Right forelimb (tissue), 1 donor: ENCODE results near the gene DEXI.

Experiments used
- DNase-seq: peaks from one replicate; pipeline ENCODE4 v3.0.0-alpha.2; 2018

Gene DEXI

DNA sequence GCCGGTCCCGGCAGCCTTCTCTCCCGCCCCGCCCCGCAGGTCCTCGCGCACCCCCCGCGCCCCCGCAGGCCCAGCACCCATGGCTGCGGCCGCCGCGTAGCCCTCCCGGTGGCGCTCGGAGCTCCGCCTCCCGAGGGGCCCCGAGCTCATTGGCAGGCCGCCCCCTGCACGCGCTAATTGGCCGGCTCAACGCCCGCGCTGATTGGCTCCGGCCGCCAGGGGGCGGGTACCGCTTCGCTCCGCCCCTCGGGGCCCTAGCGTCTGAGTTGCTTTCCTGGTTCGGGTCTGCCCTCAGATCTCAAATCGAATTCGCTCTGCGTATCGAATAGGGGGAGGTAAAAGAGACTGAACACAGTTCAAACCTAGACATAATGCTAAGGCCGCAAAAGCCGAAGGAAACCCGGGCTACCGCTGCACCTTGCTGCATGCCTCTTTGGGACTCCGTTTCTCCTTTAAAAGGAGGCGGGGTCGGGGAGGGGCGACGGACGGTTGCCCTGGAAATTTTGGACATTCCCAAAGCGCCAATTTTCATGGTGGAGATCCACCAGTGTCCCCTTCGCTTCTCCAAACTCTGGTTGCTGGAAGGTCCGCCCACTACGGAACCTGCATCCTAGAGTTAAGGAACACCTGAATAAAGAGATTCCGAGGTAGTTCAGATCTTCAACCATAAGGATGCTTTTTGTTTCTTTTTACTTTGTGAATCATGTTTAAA is at the start of gene DEXI:
TSS of gene DEXI (minus strand) at position 117 of the 712 bp plus-strand sequence. CDS start 463 bp downstream, outside the sequence.
- peak; percentile 94 for DNase-seq

DNA sequence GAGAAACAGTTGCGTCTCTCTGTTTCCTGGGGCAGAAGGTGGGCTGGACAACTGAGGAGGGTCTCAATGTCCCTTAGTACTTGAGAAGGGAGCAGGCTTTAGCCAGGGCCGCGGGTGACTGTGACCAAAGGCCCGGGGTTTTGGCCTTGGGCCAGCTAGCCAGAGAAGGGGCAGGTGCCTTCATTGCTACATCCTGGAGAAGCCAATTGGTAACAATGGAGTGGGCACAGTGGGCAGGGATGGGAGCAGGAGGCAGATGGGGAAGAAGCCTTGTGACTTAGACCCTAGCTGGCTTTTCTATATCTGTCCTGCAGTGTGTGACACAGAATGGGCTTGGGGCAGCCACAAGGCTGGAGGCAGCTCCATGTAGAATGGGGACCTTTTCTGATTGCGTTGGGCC is 48.1 kb upstream of the DEXI start:
- DNase-seq, result no peak

DNA sequence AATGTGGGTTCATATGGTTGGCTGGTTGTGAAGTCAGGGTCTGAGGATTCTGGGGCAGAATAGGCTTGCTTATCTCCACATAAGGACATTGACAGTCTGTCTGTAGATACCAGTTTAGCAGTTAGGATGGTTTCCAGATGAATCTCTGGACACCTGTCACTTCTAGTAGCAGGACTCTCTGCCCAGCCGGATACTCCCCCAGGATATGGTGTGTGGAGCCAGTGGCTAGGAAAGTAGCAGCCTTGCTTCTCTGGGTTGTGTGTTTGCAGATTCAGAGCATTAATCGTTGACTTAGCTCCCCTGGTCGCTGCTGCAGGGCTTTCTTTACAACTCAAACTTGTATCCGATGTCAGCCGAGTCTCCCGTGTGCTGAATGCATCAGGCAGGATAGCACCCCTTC is 47.3 kb upstream of the DEXI start:
- DNase-seq, result no peak

DNA sequence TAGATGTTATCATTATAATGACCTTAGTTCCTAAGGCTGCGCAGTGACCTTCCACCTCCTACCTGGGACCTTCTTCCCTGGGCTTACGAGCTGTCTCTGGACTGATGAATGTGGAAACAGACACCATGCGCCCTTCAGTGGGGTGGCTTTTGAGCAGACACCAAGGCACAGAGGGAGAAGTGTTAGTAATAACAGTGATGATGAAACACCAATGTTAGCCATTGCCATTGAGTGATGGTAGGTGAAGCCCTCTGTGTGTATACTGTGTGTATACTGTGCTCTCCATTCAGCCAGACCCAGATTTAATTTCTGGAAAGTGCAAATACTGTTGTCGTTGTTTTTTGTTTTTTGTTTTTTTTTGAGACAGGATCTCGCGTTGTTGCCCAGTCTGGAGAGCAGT is 46.6 kb upstream of the DEXI start:
- no peak for DNase-seq

DNA sequence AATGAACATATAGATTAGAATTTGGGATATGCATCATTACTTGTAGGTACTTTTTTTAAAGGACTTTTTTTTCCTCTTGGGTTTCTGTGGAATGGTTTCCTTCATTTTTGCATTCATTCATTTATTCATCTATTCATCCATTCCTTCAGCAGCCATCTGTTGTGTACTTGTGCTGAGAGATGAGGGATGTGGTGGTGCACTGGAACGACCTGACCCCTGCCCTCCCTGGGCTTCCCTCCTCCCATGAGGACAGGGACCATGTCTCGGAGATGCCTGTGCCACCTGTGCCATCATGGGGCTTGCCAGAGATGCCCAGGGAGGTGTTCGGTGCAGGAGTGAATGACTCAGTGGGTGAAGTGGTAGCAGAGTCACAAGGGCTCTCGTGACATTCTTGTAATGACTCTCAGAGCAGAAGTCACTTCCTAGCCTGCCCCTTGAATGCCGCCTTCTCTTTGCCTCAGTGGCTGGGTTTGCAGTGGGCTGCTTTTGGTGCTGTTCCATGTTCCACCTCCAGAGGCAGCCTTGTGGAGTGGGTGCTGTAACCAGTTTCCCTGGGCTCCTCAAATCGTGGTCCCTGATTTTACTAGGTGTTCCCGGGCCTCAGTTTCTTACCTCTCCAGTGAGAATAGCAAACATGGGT is 46.0 kb upstream of the DEXI start:
- DNase-seq, result no peak

DNA sequence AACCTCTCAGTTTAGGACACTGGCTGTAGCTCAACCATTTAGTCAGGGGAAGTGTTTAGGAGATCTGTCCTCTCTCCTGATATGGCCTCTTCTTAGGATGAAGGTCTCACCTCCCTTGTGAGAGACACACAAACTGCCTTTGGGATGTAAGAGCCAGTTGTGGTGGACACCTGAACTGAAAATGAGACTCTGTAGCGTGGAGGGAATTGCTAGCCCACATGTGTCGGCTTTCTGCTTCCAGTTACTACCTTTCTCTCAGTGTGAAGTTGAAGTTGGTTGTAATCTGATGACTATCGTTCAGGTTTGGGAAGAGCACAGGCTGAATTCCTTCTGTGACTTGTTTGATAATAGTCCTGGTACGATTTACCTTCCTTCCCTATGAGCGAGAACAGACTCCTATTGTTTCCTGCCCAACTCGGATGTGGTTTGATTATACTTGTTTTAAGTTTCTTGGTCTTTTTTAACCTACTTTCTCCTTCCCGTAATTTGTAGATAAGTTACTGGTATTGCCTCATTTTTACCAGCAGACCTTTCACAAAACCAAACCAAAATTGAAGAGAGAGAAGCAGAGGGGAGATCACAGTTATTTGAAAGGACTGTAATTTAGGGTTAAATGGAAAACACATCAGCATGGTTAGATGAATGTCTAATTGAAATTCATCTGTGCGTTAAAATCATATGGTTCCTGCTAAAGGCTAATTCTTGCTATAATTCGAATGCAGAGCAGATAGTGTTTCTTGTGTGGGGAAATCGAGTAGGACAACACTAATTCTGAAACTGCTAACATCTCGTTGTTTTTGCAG is 45.3 kb upstream of the DEXI start:
- no peak for DNase-seq

DNA sequence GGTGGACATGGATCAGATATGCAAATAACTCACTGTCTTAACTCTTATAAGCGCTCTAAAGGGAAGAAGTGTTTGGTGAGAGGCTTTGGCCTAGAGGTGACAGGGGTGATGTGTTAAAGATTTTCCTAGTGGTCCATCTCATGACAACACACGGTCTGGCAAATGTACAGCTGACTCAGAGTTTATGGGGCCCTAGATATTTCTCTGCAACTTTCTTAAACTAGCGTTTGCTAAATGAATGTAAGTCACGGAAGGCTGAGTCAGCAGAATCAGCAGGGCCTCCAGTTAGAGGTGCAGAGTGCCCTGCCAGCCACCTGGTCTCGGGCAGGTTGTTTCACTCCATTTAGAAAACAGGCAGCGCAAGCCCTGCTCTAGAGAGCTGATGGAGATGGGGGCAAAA is 42.2 kb upstream of the DEXI start:
- DNase-seq, result no peak

DNA sequence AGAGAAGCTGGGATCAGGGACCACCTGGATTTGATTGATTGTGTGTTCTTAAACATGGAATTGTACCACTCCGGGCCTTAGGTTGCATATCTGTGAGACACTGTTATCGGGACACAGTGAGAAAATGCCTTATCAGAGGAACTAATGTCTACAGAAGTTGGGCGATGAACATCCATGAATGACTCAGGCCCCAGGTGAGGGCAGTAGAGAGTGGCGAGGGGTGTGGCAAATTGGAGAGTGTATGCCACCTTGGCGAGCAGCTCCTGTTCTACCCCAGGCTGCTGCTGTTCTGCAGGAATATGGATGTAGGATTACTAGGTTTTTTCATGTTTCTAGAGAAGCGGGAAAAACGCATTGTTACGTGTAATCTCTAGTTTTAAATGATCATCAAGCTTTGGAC is 40.9 kb upstream of the DEXI start:
- DNase-seq, result no peak

DNA sequence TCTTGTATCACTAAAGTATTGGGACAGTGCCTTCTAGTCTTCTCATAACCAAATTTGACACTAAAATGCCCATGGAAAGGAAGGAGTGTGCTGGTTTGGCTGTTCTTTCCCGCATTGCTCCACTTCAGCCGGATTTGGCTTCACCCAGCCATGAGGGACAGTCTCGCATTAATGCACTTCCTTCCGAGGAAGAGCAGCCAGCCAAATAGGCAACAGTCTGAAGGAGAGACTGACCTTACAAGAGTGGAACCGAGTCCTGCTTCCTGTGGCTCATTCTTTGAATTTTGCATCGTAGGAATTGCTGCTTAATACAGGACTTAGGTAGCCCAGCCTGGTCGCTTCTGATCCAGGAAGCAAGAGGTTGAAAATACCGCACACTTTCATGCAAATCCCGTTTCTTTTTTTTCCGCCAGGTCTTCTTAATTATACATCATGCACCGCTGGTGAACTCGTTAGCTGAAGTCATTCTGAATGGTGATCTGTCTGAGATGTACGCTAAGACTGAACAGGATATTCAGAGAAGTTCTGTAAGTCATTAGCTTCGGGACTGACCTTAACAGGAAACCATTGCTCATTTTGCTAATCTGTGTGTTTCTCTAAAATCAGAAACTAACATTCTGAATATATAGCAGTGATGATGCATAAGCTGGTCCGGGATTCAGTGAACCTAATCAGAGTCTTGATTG is 40.3 kb upstream of the DEXI start:
- no peak for DNase-seq

DNA sequence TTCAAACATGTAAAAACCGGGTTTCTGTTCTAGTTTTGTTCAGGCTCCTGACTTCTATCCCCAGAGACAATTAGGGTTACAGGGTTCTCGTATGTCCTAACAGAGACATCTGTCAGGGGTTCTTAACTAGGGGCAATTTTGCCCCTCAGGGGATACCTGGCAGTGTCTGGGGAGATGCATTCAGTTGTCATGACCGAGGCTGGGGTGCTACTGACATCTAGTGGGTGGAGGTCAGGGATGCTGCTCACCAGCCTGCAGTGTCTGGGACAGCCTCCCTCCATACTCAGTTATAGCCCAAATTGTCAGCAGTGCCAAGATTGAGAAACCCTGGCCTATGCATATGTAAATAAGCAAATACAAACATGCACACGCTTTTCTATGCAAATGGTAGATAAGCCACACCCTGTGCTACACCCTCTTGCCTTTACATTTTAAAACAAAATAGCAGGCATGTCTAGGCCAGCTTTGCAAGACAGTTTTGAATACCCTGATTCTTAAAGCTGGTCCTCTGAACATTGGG is 39.5 kb upstream of the DEXI start:
- no peak for DNase-seq

DNA sequence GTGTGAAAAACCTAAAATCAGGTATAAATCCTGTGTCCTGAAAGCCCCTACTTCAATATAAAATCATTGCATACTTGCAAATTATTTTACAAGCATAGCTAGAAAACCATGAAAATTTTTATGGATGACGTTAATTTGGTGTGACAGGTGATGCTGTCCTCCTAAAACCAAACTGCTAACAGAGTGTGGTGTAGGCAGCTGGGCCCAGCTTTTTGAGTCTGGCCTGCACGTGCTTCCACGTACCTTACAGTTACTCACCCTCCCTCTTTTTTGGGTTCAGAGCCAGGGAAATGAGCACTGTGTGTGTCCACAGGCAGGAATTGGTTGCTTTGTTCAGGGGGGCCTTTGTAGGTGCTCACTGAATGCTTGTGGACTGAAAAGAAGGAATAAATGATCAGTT is 38.5 kb upstream of the DEXI start:
- DNase-seq, result no peak

DNA sequence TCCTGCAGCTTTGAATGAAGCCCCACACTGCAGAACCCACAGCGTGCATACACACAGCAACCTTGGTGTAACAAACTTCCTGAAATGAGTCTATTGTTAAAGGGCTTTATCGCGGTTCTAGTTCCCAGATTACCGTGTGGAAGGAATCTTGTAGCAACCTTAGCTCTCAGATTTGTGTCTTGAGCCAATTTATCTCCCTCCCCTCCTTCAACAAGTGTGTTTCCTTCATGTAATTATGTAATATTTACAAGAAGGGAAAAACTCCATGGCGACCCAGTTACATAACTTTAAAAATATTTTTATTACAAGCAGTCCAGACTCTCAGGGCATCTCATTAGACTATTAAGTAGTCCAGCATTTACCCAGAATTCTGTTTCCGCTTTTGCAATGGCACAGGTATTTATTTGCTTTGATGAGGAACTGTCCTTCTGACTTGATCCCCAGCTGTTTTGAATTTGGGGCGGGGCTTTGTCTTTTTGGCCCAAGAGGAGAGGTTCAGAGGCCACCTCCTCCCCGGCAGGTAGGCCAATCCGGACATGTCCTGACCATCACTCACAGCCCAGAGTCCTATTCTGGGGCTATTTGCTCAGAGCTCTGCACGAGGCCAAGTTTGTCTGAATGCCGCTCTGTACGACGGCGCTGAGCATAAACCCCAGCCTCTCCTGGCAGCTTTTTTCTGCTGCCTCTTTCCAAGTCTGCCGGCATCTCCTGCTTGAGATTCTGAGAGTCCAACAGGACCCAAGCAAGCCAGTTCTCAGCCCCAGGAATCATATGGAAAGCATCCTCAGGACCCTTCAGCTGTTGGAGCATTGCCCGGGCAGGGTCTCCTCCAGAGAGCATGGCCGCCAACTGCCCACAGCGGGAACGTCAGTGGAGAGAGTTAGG is 37.7 kb upstream of the DEXI start:
- DNase-seq, result peak; percentile 80

DNA sequence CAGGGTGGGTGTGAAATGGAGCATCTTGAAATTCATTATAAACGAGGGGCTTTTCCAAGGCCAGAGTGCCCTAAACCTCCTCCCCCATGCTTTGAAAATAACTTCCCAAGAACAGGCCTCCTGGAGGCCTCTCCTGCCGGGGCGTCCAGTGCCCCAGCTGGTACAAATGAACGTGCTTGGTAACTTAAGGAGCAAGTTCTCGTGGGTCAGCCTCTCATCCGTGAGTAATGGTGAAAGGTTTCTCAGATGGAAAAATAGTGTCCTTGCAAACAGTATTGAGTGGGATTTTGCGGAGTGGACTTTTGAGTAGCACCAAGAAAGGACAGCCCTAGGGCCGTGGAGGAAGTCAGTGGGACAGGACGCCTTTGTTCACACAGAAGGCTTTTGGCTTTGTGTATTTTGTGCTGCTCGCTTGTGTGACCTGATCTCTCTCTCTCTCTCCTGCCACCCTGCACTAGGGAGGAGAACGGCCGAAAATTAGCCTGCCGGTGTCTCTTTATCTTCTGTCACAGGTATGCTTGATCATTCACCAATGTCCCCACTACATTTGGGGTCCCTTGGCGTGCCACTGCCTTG is 36.7 kb upstream of the DEXI start:
- DNase-seq, result no peak

DNA sequence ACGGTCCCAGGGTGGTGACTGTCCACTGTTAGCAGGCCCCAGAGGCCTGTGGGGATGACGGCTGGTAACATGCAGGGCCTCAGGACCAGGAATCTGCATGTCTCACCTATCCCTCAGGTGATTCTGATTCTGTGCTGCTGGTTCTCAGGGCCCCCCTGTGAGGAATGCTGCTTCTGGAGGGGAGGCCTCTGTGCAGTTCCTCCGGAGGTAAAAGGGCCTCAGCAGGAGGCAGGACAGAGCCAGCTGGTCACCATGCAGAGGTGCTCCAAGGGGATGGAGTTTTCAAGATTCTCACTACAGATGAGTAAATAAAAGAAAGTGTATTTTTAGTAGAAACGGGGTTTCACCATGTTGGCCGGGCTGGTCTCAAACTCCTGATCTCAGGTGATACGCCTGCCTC is 35.9 kb upstream of the DEXI start:
- DNase-seq, result no peak

DNA sequence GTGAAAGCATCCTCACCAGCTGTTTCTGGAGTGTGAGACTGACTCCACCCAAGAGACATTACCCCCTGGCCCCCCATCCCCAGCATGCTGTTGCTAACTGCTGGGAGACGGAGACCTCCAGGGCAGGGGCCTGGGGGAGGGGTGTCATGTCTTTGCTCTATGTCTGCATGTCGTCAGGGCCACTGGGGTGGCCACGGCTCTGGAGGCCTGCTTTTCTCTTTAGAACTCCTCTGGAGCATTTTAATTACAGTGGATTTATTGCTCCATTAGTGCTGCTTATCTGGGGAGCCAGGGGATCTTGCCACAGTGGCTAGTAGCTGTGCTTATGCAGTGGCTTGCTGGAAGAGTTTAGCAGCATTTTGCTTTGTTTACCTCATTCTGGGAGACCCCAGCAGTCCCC is 34.4 kb upstream of the DEXI start:
- no peak for DNase-seq

DNA sequence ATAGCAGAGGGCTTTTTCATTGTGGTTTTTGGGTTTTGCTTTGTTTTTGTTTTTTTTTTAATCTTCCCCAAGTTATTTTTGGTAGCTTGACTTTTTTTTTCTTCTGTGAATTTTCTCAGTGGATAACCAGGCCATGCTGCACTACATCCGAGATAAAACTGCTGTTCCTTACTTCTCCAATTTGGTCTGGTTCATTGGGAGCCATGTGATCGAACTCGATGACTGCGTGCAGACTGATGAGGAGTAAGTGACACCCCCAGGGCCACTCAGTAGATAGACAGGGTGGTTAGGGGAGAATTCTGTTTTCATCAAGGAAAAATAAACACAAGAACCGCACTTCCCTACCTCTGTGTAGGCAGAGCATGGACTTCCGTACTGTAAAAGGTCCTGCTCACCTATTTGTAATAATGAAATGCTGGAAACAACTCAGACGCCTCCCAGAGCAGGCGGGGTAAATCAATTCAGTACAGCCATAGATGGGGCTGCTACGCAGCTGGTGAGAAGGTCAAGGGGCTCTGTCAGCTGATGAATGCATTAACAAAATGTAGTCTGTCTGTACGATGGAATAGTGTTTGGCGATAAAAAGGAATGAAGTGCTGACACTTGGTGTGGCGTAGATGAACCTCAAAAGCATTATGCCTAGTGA is 30.7 kb upstream of the DEXI start:
- no peak for DNase-seq

DNA sequence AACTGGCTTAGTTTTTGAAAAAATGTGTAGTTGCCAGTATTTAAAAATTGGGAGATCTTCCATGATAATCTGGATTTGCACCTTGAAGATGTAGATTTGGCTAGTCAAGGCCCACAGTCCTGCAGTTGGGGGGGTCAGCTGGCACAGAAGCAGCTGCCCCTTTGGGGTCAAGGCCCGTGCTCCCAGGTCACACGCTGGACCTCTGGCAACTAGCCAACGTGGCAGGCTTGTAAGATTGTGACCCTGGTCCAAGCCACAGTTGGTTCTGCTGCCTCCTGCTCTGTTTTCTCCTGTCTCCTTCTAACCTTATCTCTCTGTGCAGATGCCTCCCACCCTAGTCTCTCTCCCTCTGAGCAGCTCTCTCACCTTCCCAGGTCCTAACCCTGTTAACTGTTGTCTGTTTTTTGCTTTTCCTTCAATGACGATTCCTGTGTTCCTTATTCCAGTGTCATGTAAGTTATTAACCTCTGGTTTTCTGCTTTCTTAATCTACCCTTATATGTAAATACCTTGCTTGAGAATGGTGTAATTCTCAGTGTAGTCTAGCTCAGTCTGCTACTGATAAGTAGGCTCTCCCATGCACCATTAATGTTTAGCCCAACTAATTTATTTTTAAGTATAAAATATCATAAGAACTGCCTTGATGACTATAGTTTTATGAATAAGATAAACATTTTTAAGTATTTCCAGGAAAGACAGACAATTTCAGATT is 30.0 kb upstream of the DEXI start:
- DNase-seq, result no peak

DNA sequence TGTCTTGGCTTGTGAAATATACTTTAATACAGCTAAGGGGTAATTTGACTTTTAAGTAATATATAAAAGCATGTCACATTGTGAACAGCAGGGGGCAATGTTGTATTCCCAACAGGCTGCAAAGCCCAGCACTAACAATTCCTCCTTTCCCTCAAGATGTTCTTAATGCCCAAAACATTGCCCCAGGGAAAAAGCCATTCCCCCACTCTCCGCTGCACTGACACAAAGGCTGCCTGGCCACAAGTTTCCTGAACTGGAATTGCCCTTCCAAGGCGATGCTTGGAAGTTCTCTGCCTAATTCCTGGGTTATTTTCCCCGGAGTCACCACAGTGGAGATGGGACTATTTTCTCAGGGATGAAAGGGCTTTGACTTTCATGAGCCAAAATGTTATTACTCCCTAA is 29.3 kb upstream of the DEXI start:
- peak; percentile 75 for DNase-seq

DNA sequence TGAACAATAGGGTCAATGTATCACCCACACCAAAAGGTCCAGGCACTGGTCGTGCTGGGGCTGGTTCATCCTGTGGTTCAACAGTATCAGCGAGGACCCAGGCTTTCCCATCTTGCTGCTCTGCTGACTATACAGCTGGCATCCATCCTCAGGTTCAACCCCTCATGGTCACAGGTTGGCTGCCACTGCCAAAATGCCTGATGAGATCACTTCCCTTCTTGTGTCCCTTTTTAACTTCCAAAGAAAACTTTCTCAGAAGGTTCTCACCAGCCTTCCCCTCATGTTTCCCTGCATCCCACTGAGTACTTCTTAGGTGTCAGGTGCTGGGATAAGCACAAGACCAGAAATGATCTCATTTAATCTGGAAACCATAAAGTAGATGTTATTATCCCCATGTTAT is 27.8 kb upstream of the DEXI start:
- no peak for DNase-seq

DNA sequence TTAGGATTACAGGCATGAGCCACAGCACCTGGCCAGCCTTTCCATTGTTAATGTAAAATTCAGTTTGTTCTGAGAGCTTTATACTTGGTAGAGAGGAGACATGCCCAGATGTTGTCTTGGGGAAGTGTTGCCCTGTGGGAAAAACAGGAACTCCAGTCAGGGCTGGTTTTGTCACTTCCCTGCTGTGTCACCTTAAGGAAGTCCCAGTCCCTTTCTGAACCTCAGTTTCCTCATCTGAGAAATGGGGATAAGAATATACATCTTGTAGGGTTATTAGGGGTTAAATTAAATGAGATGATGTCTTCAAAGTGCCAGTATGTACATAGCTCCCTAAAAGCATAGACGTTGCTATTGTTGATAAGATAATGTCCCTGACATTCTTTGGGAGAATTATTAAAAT is 27.3 kb upstream of the DEXI start:
- DNase-seq, result no peak

DNA sequence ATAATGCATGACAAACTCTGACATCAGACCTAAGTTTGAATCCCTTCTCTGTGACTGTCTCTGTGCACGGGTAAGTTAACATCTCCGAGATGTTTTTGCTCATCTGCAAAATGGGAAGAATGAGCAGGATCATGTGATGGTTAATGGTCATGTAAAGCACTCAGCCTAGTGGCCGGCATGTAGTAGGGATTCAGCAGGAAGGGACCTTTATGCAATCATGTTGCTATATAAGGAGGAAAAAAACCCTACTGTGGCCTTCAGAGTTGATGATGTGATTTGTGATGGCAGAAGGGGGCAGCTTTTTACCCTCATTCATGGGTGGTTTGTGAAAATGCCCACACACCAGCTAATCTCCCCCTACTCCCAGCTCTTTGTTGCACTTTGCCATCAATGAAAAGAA is 26.2 kb upstream of the DEXI start:
- DNase-seq, result no peak
